ENCODE results near the gene CCDC88A. TPM values are rescaled to one million over a fixed set of nuclear protein-coding genes. Genes with fewer than 3 reads are reported as not detected.

Gene CCDC88A
- total RNA-seq = 49.2 and 54.9 TPM in 2 replicates
- long read RNA-seq, partial matches to known transcripts = 22 of 31 reads
- long read RNA-seq, other reads (novel, unspliced or antisense) = 8 of 31 reads

- Mint-ChIP-seq H3K4me1 (ENCODE audit: unreplicated experiment) (peaks cover 32% of the 10 kb centered on the region), H3K9me3 (ENCODE audit: unreplicated experiment) (no peaks in the 10 kb centered on the region), H3K36me3 (ENCODE audit: unreplicated experiment) (peaks cover 3% of the 10 kb centered on the region), H3K27me3 (ENCODE audit: unreplicated experiment) (no peaks in the 10 kb centered on the region), H3K4me3 (ENCODE audit: unreplicated experiment) (peak within 1 kb of the TSS; percentile 91), H3K27ac (ENCODE audit: unreplicated experiment) (peak within 1 kb of the TSS; percentile 97)
- DNase-seq (ENCODE audit: extremely low spot score, unreplicated experiment) = peak; percentile 99
- TF ChIP-seq, protein P1, sequence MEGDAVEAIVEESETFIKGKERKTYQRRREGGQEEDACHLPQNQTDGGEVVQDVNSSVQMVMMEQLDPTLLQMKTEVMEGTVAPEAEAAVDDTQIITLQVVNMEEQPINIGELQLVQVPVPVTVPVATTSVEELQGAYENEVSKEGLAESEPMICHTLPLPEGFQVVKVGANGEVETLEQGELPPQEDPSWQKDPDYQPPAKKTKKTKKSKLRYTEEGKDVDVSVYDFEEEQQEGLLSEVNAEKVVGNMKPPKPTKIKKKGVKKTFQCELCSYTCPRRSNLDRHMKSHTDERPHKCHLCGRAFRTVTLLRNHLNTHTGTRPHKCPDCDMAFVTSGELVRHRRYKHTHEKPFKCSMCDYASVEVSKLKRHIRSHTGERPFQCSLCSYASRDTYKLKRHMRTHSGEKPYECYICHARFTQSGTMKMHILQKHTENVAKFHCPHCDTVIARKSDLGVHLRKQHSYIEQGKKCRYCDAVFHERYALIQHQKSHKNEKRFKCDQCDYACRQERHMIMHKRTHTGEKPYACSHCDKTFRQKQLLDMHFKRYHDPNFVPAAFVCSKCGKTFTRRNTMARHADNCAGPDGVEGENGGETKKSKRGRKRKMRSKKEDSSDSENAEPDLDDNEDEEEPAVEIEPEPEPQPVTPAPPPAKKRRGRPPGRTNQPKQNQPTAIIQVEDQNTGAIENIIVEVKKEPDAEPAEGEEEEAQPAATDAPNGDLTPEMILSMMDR (IDR thresholded peaks at IDR 0.05) = peak; percentile 46
Measured at GRCh38 chr2:55419679-55420438, at the start of gene CCDC88A. CCDC88A (minus strand) TSS chr2:55419856; CDS start chr2:55419079, 777 bp downstream.

GRCh38 chr2:55461679-55462078 lies 42.0 kb upstream of the CCDC88A start:
- DNase-seq (ENCODE audit: extremely low spot score, unreplicated experiment) = no peak
- Mint-ChIP-seq H3K4me3 (ENCODE audit: unreplicated experiment) (no peak overlapping the region), H3K9me3 (ENCODE audit: unreplicated experiment) (no peaks in the 10 kb centered on the region), H3K27me3 (ENCODE audit: unreplicated experiment) (peaks cover 51% of the 10 kb centered on the region), H3K36me3 (ENCODE audit: unreplicated experiment) (peaks cover 3% of the 10 kb centered on the region), H3K27ac (ENCODE audit: unreplicated experiment) (no peak overlapping the region), H3K4me1 (ENCODE audit: unreplicated experiment) (peaks cover 3% of the 10 kb centered on the region)
- TF ChIP-seq, protein P1 (IDR thresholded peaks at IDR 0.05) = no peak

GRCh38 chr2:55460562-55460961 lies 40.9 kb upstream of the CCDC88A start:
- no peaks in the 10 kb centered on the region for H3K9me3 Mint-ChIP-seq (ENCODE audit: unreplicated experiment)
- no peak for DNase-seq (ENCODE audit: extremely low spot score, unreplicated experiment)
- no peak overlapping the region for H3K4me3 Mint-ChIP-seq (ENCODE audit: unreplicated experiment)
- peaks cover 46% of the 10 kb centered on the region for H3K27me3 Mint-ChIP-seq (ENCODE audit: unreplicated experiment)
- no peak overlapping the region for H3K27ac Mint-ChIP-seq (ENCODE audit: unreplicated experiment)
- H3K36me3 Mint-ChIP-seq (ENCODE audit: unreplicated experiment) = peaks cover 3% of the 10 kb centered on the region
- peaks cover 3% of the 10 kb centered on the region for H3K4me1 Mint-ChIP-seq (ENCODE audit: unreplicated experiment)
- TF ChIP-seq, protein P1 (IDR thresholded peaks at IDR 0.05) = no peak

DNA sequence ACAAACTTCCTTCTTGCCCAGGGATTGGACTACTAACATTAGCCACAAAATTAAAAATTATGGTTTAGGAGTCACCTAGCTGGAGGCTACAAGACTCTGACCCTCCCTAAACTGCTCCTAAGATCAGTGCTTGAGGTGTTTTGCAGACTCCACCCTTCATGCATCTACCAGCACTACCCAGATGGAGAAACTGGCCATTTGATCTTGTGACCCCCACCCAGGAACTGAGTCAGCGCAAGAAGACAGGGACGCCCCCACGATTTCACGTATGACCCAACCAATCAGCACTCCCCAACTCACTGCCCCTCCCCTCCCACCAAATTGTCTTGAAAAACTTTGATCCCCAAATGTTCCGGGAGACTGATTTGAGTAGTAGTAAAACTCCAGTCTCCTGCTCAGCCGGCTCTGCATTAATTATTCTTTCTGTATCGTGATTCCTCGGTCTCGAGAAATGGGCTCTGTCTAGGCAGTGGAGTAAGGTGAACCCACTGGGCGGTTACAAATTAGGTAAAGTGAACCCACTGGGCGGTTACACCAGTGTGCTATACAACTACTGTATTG lies 40.1 kb upstream of the CCDC88A start:
- H3K27me3 Mint-ChIP-seq (ENCODE audit: unreplicated experiment) = peaks cover 40% of the 10 kb centered on the region
- no peaks in the 10 kb centered on the region for H3K9me3 Mint-ChIP-seq (ENCODE audit: unreplicated experiment)
- H3K36me3 Mint-ChIP-seq (ENCODE audit: unreplicated experiment) = peaks cover 3% of the 10 kb centered on the region
- TF ChIP-seq, protein P1 (IDR thresholded peaks at IDR 0.05) = no peak
- H3K4me1 Mint-ChIP-seq (ENCODE audit: unreplicated experiment) = peaks cover 3% of the 10 kb centered on the region
- no peak for DNase-seq (ENCODE audit: extremely low spot score, unreplicated experiment)
- no peak overlapping the region for H3K4me3 Mint-ChIP-seq (ENCODE audit: unreplicated experiment)
- no peak overlapping the region for H3K27ac Mint-ChIP-seq (ENCODE audit: unreplicated experiment)

DNA sequence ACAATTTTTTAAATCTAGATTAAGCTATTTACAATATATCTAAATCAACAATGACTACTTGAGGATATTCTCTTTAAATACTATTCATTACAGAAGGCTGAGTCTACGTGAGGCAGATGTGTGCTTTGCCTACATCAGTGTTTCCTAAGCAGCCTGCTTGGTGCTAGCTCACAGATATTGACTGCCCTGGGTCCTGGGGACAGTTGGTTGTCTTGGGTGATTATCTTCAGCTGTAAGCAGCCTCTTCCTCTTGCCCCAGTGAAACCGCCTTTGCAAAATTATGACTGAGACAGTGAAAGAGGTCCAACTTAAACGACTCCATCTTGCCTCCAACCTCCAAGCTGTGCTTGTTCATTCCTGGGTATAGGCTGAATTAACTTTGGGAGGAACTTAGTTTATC lies 39.6 kb upstream of the CCDC88A start:
- Mint-ChIP-seq H3K27ac (ENCODE audit: unreplicated experiment) (no peak overlapping the region), H3K9me3 (ENCODE audit: unreplicated experiment) (no peaks in the 10 kb centered on the region), H3K4me1 (ENCODE audit: unreplicated experiment) (peaks cover 3% of the 10 kb centered on the region), H3K27me3 (ENCODE audit: unreplicated experiment) (peaks cover 35% of the 10 kb centered on the region), H3K4me3 (ENCODE audit: unreplicated experiment) (no peak overlapping the region), H3K36me3 (ENCODE audit: unreplicated experiment) (peaks cover 3% of the 10 kb centered on the region)
- TF ChIP-seq, protein P1 (IDR thresholded peaks at IDR 0.05) = no peak
- no peak for DNase-seq (ENCODE audit: extremely low spot score, unreplicated experiment)

All from osteocyte (in vitro differentiated cells).